ENCODE data around the gene SIKE1.

Gene SIKE1

DNA sequence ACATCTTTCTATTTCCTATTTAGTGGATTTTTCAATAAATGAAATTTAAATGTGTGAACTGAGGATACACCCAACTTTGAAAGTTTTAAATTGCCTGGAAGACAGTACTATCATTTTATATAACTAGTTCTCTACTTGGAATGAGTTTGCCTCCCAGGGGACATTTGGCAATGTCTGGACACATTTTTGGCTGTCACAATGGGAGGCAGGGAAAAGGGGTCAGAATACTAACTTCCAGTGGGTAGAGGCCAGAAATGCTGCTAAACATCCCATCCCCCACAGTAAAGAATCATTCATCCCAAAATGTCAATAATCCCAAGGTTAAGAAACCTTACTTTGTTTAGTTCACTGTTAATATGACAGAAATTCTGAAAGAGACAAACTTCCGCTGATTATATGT, 50.7 kb downstream of the SIKE1 start:
- Histone ChIP-seq H3K79me1 (ENCODE audit: low read depth, low read length) (no peaks in the 10 kb centered on the region), H3K18ac (ENCODE audit: low read length) (no peak overlapping the region), H2BK120ac (ENCODE audit: low read depth, low read length) (no peak overlapping the region), H2AK5ac (ENCODE audit: low read depth, low read length) (no peak overlapping the region), H2BK15ac (ENCODE audit: low read length) (no peak overlapping the region), H4K8ac (ENCODE audit: low read depth, low read length) (no peak overlapping the region), H2AFZ (ENCODE audit: low read length) (no peak overlapping the region), H2BK12ac (ENCODE audit: low read length) (no peak overlapping the region), H3K9me3 (replicated peaks in 1 of 2; ENCODE audit: control insufficient read depth in 2 of 2, insufficient read depth in 1 of 2, low read depth in 1 of 2, low read length in 2 of 2) (no peaks in the 10 kb centered on the region), H3K9ac (ENCODE audit: low read depth, low read length, poor library complexity) (no peak overlapping the region), H3K27ac (replicated peaks; ENCODE audit: low read length) (no peak overlapping the region), H3K23ac (ENCODE audit: low read depth, low read length, poor library complexity) (no peak overlapping the region), H3K36me3 (replicated peaks in 1 of 2; ENCODE audit: control insufficient read depth in 2 of 2, insufficient read depth in 2 of 2, low read length in 2 of 2) (peaks cover 34 to 99% of the 10 kb centered on the region in 2 donors), H3K14ac (ENCODE audit: low read length) (no peak overlapping the region), H3K27me3 (ENCODE audit: control insufficient read depth in 3 of 3, insufficient read depth in 3 of 3, low read depth in 1 of 3, low read length in 3 of 3) (no peaks in the 10 kb centered on the region), H3K4me3 (ENCODE audit: low read length in 2 of 2) (no peak overlapping the region), H3K4me1 (ENCODE audit: control insufficient read depth in 2 of 2, insufficient read depth in 1 of 2, low read depth in 1 of 2, low read length in 2 of 2) (no peaks in the 10 kb centered on the region), H3K4me2 (ENCODE audit: insufficient read depth, low read length, poor library complexity, severe bottlenecking) (no peak overlapping the region), H3K4ac (ENCODE audit: low read length) (no peak overlapping the region), H4K91ac (ENCODE audit: low read depth, low read length, poor library complexity) (no peak overlapping the region), H2BK5ac (ENCODE audit: low read length) (no peak overlapping the region)
- no peak for DNase-seq (ENCODE audit: low spot score)
- WGBS, 2 donors (ENCODE audit: extremely low coverage in 2 of 2, insufficient read length in 2 of 2, insufficient replicate concordance in 1 of 2): no CpG with 5 or more reads among the region's 1 CpG

DNA sequence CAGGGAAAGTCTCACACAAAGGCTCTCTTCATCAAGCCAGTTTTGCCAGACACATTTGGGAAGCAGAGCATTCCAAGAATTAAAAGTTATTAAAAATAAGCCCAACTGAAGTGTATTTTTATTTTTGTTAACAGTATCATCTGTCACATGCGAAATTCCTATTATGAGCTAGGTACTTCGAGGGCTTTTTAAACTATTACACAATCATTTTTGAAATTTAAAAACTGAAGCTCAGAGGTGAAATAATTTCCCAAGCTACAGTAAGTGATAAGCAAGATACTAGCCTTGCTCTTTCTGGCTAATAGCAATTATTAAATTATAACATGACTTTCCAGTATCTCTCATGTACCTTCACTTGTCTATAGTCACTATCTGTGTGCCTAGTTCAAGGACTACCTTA, 51.9 kb downstream of the SIKE1 start:
- no peak overlapping the region for H3K18ac ChIP-seq (ENCODE audit: low read length)
- no peak overlapping the region for H3K23ac ChIP-seq (ENCODE audit: low read depth, low read length, poor library complexity)
- no peak overlapping the region for H2AFZ ChIP-seq (ENCODE audit: low read length)
- H3K4me2 ChIP-seq (ENCODE audit: insufficient read depth, low read length, poor library complexity, severe bottlenecking): no peak overlapping the region
- no peak overlapping the region for H2BK15ac ChIP-seq (ENCODE audit: low read length)
- H3K9ac ChIP-seq (ENCODE audit: low read depth, low read length, poor library complexity): no peak overlapping the region
- peaks cover 37 to 99% of the 10 kb centered on the region in 2 donors for H3K36me3 ChIP-seq (replicated peaks in 1 of 2; ENCODE audit: control insufficient read depth in 2 of 2, insufficient read depth in 2 of 2, low read length in 2 of 2)
- no peaks in the 10 kb centered on the region for H3K27me3 ChIP-seq (ENCODE audit: control insufficient read depth in 3 of 3, insufficient read depth in 3 of 3, low read depth in 1 of 3, low read length in 3 of 3)
- H2BK5ac ChIP-seq (ENCODE audit: low read length): no peak overlapping the region
- no peak overlapping the region for H2BK12ac ChIP-seq (ENCODE audit: low read length)
- H3K4ac ChIP-seq (ENCODE audit: low read length): no peak overlapping the region
- no peaks in the 10 kb centered on the region for H3K4me1 ChIP-seq (ENCODE audit: control insufficient read depth in 2 of 2, insufficient read depth in 1 of 2, low read depth in 1 of 2, low read length in 2 of 2)
- no peak overlapping the region for H2BK120ac ChIP-seq (ENCODE audit: low read depth, low read length)
- WGBS, 2 donors (ENCODE audit: extremely low coverage in 2 of 2, insufficient read length in 2 of 2, insufficient replicate concordance in 1 of 2): no CpG with 5 or more reads among the region's 2 CpGs
- H4K8ac ChIP-seq (ENCODE audit: low read depth, low read length): no peak overlapping the region
- H3K14ac ChIP-seq (ENCODE audit: low read length): no peak overlapping the region
- no peaks in the 10 kb centered on the region for H3K79me1 ChIP-seq (ENCODE audit: low read depth, low read length)
- H4K91ac ChIP-seq (ENCODE audit: low read depth, low read length, poor library complexity): no peak overlapping the region
- H3K4me3 ChIP-seq (ENCODE audit: low read length in 2 of 2): no peak overlapping the region
- DNase-seq (ENCODE audit: low spot score): no peak
- H2AK5ac ChIP-seq (ENCODE audit: low read depth, low read length): no peak overlapping the region
- H3K27ac ChIP-seq (replicated peaks; ENCODE audit: low read length): no peak overlapping the region
- no peaks in the 10 kb centered on the region for H3K9me3 ChIP-seq (replicated peaks in 1 of 2; ENCODE audit: control insufficient read depth in 2 of 2, insufficient read depth in 1 of 2, low read depth in 1 of 2, low read length in 2 of 2)

DNA sequence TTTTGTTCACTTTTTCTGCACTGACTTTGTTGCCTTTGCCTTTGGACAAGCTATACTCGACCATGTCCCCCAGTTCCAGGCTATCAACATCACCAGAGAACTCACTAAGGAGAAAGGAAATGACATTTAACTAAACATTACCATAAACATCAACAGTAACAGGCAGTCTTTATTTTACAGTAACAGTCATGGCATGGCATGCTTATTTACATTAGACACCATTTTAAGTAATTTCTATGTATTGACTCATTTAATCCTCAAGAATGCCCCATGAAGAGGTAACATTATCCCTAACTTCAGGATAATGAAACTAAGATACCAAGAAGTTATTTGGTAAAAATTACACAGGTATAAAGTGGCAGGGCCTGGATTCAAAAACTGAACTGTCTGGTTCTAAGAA, 55.3 kb downstream of the SIKE1 start:
- no CpG with 5 or more reads among the region's 1 CpG for WGBS, 2 donors (ENCODE audit: extremely low coverage in 2 of 2, insufficient read length in 2 of 2, insufficient replicate concordance in 1 of 2)
- no peak overlapping the region for H3K14ac ChIP-seq (ENCODE audit: low read length)

DNA sequence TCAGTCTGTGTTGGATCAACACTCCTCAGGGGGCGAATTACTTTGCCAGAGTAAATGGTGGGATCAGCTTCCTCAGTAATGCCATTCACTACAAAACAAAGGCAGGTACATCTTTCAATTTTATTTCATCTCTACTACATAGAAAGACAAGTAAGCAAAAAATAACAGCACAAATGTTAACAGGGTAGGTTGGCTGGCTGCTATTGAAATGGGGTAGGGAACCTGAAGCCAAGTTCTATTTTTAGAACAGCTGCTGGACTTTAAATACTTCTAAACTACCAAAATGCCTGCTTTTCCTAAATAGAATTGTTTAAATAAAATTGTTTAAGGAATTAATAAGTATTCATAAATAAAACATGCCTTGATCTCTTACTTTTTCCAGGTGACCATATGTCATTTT, 56.6 kb downstream of the SIKE1 start:
- no peak overlapping the region for H2BK12ac ChIP-seq (ENCODE audit: low read length)
- H3K9me3 ChIP-seq (replicated peaks in 1 of 2; ENCODE audit: control insufficient read depth in 2 of 2, insufficient read depth in 1 of 2, low read depth in 1 of 2, low read length in 2 of 2): no peaks in the 10 kb centered on the region
- no peak overlapping the region for H2AFZ ChIP-seq (ENCODE audit: low read length)
- no peak overlapping the region for H3K14ac ChIP-seq (ENCODE audit: low read length)
- H3K79me1 ChIP-seq (ENCODE audit: low read depth, low read length): no peaks in the 10 kb centered on the region
- H3K27me3 ChIP-seq (ENCODE audit: control insufficient read depth in 3 of 3, insufficient read depth in 3 of 3, low read depth in 1 of 3, low read length in 3 of 3): no peaks in the 10 kb centered on the region
- no peak overlapping the region for H2BK5ac ChIP-seq (ENCODE audit: low read length)
- no peak overlapping the region for H3K9ac ChIP-seq (ENCODE audit: low read depth, low read length, poor library complexity)
- H3K23ac ChIP-seq (ENCODE audit: low read depth, low read length, poor library complexity): no peak overlapping the region
- H3K4me2 ChIP-seq (ENCODE audit: insufficient read depth, low read length, poor library complexity, severe bottlenecking): no peak overlapping the region
- DNase-seq (ENCODE audit: low spot score): no peak
- no peaks in the 10 kb centered on the region for H3K4me1 ChIP-seq (ENCODE audit: control insufficient read depth in 2 of 2, insufficient read depth in 1 of 2, low read depth in 1 of 2, low read length in 2 of 2)
- H2AK5ac ChIP-seq (ENCODE audit: low read depth, low read length): no peak overlapping the region
- H3K4ac ChIP-seq (ENCODE audit: low read length): no peak overlapping the region
- H3K36me3 ChIP-seq (replicated peaks in 1 of 2; ENCODE audit: control insufficient read depth in 2 of 2, insufficient read depth in 2 of 2, low read length in 2 of 2): peaks cover 39 to 100% of the 10 kb centered on the region in 2 donors
- no peak overlapping the region for H4K8ac ChIP-seq (ENCODE audit: low read depth, low read length)
- no peak overlapping the region for H4K91ac ChIP-seq (ENCODE audit: low read depth, low read length, poor library complexity)
- no peak overlapping the region for H3K18ac ChIP-seq (ENCODE audit: low read length)
- no peak overlapping the region for H3K4me3 ChIP-seq (ENCODE audit: low read length in 2 of 2)
- H2BK120ac ChIP-seq (ENCODE audit: low read depth, low read length): no peak overlapping the region
- H2BK15ac ChIP-seq (ENCODE audit: low read length): no peak overlapping the region
- no CpG with 5 or more reads among the region's 1 CpG for WGBS, 2 donors (ENCODE audit: extremely low coverage in 2 of 2, insufficient read length in 2 of 2, insufficient replicate concordance in 1 of 2)
- no peak overlapping the region for H3K27ac ChIP-seq (replicated peaks; ENCODE audit: low read length)

More for the DNA sequence above, 55.3 kb downstream of the SIKE1 start:
- Histone ChIP-seq H2AK5ac (ENCODE audit: low read depth, low read length) (no peak overlapping the region), H2AFZ (ENCODE audit: low read length) (no peak overlapping the region), H2BK120ac (ENCODE audit: low read depth, low read length) (no peak overlapping the region), H3K4ac (ENCODE audit: low read length) (no peak overlapping the region), H4K91ac (ENCODE audit: low read depth, low read length, poor library complexity) (no peak overlapping the region), H2BK12ac (ENCODE audit: low read length) (no peak overlapping the region), H3K9me3 (replicated peaks in 1 of 2; ENCODE audit: control insufficient read depth in 2 of 2, insufficient read depth in 1 of 2, low read depth in 1 of 2, low read length in 2 of 2) (no peaks in the 10 kb centered on the region), H3K36me3 (replicated peaks in 1 of 2; ENCODE audit: control insufficient read depth in 2 of 2, insufficient read depth in 2 of 2, low read length in 2 of 2) (peaks cover 36 to 99% of the 10 kb centered on the region in 2 donors), H3K23ac (ENCODE audit: low read depth, low read length, poor library complexity) (no peak overlapping the region), H3K9ac (ENCODE audit: low read depth, low read length, poor library complexity) (no peak overlapping the region), H4K8ac (ENCODE audit: low read depth, low read length) (no peak overlapping the region), H3K4me1 (ENCODE audit: control insufficient read depth in 2 of 2, insufficient read depth in 1 of 2, low read depth in 1 of 2, low read length in 2 of 2) (no peaks in the 10 kb centered on the region), H3K18ac (ENCODE audit: low read length) (no peak overlapping the region), H3K4me3 (ENCODE audit: low read length in 2 of 2) (no peak overlapping the region), H2BK15ac (ENCODE audit: low read length) (no peak overlapping the region), H2BK5ac (ENCODE audit: low read length) (no peak overlapping the region), H3K79me1 (ENCODE audit: low read depth, low read length) (no peaks in the 10 kb centered on the region), H3K4me2 (ENCODE audit: insufficient read depth, low read length, poor library complexity, severe bottlenecking) (no peak overlapping the region), H3K27me3 (ENCODE audit: control insufficient read depth in 3 of 3, insufficient read depth in 3 of 3, low read depth in 1 of 3, low read length in 3 of 3) (no peaks in the 10 kb centered on the region), H3K27ac (replicated peaks; ENCODE audit: low read length) (no peak overlapping the region)
- no peak for DNase-seq (ENCODE audit: low spot score)

All from neuronal stem cell (in vitro differentiated cells).